HG03175 (cell line): ENCODE measurements around the gene SAMM50.

ENCODE experiments used
- ATAC-seq: cut with Tn5 transposase; IDR thresholded peaks from one replicate; pipeline ENCODE4 v1.9.1; 2021; ENCODE audit warnings: mild to moderate bottlenecking, moderate library complexity; ENCODE audit not compliant: unreplicated experiment

Gene SAMM50

DNA sequence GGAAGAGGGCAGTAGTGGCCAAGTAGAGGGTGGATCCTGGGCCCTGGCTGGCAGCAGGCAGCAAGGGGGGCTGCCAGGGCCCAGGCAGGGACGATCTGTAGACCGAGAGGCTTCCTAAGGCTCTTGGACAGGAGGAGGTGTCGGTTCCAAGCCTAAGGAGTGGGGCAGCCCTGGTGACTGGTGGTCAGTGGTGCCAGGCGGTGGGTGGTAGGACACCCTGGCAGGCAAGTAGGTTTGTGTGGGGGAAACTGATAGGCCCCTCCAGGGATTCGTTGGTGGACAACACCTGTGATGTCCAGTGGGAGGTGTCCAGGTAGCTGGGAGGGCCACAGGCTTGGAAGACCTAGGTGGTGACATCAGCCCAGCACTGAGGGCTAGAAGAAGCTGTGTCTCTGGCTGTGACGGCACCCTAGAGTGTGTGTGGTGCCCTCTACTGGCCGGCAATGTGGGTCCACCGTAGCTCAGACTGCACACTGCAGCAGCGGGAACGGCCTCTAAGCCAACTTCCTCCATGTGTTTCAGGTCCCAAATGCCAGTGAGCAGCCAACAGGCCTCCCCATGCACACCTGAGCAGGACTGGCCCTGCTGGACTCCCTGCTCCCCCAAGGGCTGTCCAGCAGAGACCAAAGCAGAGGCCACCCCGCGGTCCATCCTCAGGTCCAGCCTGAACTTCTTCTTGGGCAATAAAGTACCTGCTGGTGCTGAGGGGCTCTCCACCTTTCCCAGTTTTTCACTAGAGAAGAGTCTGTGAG, 9.4 kb upstream of the SAMM50 start:
- no peak for ATAC-seq

DNA sequence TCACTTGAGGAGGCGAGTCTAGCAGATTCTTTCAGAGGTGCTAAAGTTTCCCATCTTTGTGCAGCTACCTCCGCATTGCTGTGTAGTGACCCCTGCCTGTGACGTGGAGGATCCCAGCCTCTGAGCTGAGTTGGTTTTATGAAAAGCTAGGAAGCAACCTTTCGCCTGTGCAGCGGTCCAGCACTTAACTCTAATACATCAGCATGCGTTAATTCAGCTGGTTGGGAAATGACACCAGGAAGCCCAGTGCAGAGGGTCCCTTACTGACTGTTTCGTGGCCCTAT, 8.9 kb upstream of the SAMM50 start:
- ATAC-seq: no peak

DNA sequence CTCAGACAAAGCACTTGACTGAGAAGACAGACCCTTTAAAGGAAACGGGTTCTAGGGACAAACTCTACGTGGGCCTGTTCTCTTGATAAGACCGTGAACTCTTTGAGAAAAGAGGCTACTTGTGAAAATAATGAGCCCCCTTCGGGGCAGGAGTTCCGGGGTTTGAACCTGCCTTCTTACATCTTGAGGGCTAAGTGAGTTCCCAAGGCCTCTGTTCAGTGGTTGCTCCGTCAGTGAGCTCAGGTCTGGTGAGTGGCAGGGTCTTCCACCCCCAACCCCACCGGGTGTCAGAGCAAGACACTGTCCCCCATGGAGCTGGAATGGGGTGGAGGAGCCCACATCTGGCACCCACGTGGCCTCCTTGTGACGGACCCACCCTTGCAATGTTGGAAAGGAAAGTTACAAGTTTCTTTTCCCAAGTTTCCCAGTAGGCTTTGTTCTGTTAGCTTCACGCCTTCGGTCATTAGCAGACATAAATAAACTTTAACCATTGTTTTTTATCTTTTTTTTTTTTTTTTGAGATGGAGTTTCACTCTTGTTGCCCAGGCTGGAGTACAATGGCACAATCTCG, 6.3 kb upstream of the SAMM50 start:
- no peak for ATAC-seq

DNA sequence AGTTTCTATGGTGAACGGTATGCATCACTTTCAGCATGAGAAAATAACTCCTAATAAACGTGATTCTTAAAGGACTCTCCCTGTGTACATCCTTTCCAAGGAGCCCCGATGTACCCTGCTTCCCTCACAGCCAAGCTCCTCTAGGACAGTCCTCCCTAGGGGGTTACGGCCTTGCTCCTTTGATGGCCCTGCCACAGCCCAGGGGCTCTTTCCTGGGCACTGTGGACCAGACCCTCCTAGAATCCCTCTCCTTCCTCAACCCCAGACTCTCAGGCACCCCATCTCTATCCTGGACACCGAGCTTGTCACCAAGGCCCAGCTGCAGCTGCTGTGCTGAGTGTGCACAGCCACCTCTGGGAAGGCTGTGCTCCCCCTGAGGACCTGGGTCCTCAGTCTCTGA, 3.9 kb upstream of the SAMM50 start:
- ATAC-seq: no peak

DNA sequence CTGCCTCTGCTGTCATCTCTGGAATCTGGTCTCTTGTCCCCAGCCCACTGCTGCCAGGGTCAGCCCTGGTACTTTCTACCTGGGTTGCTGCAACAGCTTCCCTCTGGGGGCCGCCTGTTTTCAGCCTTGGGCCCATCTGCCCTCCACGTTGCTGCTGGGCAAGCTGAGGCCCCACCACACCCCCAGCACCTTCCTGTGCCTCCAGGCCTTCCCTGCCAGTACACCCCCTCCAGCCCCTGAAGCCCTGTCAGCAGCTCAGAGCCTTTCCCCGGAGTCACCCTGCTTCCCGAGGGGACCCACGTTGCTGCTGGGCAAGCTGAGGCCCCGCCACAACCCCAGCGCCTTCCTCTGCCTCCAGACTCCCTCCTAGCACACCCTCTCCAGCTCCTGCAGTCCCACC, 3.3 kb upstream of the SAMM50 start:
- no peak for ATAC-seq

DNA sequence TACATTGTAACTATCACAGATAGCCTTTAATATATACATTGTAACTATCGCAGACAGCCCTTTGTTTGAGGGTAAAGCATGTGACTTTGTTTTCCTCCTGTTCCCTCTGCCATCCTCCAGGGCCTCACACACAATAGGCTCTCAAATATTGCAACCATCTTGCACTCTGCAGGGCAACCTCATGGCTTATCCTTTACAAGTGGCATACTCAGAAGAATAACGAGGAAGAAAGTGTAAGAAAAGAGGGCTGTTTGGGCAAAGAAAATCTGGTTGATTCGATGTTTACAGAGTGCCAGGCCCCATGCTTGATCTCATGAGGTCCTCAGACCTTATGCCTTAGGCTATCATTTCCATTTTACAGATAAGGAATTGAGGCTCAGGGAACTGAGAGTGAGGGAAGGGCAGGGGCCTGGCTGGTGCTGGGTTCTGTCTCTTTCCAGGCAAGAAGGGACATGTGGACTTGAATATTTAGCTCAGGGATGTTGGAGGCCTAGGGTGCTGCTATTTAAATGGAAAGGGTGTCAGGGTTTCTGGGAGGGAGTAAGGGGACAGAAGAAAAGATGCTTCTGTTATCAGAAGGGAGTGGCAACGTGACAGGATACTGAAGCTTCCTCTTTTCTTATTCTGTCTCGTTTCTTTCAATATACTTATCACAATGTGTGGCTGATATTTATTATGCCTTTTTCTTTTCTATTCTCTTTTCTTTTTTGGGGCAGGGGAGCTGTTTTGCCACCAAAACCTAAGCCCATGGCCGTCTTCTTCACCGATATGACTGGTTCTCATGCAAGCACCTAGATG, 1.1 kb upstream of the SAMM50 start:
- ATAC-seq: no peak

DNA sequence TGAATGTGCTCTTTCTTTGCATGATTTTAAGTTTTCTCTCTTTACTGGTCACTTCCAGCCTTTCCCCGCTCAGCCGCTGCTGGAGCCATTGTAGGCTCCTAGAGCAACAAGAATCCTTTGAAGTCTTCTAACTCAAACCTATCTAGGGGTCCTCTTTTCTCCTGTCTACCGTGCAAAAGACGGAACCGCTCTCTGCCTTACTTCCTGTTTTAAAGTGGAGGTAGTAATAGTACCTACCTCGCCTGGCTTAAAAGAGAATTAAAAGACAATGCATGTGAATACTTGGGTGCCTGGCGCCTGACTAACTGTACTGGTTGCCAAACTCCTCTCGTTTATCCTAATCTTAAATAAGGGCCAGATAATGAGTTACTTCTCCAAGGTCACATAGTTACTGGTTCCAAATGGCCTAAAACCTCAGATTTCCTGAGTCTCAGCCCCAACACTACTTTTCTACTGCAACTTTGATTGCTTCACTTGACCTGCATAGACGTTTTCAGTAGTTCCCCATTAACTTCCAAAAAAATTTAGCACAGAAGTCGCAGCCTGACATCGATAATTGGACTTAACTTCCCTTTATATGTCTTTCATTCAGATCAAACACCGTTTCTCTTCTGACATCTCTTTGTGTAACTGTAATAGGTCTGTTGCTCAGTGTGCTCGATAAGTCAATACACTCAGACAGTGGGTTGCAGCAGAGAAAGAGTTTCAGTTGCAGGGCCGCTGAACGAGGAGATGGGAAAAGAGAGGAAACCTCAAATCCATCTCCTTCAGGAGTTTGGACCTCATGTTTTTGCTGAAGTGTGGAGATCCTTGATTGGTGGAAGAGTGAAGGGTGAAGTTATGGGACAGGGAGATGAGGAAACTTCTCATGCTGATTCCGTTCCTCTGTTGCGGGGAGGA, 891 bp downstream of the SAMM50 start:
- ATAC-seq: no peak

DNA sequence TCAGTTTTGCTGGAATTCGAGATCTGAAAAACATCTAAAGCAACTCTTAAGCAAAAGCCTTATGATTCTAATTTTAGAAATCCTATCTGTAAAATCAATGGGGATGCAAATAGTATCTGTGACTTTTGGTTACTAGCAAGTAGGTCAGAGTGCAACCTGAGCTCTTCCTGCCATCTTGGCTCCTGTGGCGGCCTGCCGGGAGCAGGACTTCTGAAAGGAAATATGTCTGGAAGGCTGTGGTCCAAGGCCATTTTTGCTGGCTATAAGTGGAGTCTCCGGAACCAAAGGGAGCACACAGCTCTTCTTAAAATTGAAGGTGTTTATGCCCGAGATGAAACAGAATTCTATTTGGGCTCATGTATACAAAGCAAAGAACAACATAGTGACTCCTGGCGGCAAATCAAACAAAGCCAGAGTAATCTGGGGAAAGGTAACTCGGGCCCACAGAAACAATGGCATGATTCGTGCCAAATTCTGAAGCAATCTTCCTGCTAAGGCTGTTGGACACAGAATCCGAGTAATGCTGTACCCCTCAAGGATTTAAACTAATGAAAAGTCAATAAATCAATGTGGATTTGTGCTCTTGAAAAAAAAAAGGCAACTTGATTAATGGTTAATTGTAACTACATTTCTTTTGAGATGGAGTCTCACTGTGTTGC, 1.7 kb downstream of the SAMM50 start:
- ATAC-seq: no peak

DNA sequence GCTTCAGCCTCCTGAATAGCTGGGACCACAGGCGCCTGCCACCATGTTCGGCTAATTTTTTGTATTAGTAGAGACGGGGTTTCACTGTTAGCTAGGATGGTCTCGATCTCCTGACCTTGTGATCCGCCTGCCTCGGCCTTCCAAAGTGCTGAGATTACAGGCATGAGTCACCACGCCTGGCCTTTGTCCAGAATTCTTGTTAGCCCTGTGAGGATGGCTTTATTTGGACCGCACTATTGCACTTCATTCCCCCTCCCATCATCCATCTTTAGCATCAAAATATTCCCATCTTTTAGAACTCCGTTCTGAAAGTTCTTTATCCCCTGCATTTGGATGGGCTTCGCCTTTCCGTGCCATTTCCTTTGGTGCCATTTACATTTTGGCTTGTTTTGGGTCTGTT, 2.6 kb downstream of the SAMM50 start:
- ATAC-seq: no peak

DNA sequence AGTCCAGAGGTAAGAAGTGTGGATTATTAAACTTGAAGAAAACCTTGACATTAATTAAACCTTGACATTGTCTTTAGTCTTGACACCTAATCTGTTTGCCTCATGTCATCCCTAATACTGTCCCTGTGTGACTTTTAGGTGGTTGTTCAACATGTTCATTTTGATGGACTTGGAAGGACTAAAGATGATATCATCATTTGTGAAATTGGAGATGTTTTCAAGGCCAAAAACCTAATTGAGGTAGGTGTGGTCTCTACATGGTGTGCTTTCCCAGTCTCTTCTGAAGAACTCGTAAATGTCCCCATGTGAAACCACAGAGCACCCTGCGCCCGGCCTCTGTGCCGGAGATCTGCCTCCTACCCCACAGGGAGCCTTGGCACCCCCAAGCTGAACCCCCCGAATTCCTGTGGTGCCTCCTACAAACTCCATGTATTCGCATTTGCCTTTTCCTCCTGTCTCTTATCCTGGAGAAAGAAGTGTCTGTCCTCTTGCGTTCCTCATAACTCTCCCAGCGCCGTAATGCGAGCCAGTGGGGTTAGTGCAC, 9.1 kb downstream of the SAMM50 start:
- no peak for ATAC-seq

DNA sequence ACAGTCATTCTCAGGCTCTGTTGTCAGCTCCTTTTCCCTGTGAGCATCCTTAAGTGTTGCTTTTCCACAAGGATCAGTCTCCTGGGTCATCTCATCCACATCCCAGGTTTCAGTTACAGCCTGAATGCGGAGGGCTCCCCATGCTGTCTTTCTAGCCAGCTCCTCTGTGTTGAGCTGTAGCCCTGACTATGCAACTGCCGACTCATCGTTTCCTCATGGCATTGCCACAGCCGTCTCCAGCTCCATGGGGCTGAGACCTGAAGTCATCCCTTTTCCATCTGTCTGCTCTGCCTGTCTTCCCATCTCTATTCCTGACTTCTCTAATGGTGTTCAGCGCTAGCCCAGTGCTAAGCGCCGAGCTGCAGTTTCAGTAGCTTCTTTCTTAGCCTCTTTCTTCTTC, 11.8 kb downstream of the SAMM50 start:
- no peak for ATAC-seq

DNA sequence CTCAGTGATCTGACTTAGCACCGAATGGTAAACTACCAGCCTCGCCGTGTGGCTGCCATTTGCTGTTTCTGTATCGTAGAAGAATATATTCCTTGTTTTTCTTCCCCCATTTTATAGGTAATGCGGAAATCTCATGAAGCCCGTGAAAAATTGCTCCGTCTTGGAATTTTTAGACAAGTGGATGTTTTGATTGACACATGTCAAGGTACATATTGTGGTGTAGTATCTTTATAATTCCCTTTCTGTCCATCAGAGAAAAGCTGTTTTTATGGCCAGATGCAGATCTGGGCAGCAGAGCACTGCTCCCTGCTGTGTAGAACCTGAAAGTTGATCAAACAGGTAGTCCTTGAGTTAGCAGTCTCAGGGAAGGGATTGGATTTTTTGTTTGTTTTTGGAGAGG, 13.4 kb downstream of the SAMM50 start:
- ATAC-seq: no peak

DNA sequence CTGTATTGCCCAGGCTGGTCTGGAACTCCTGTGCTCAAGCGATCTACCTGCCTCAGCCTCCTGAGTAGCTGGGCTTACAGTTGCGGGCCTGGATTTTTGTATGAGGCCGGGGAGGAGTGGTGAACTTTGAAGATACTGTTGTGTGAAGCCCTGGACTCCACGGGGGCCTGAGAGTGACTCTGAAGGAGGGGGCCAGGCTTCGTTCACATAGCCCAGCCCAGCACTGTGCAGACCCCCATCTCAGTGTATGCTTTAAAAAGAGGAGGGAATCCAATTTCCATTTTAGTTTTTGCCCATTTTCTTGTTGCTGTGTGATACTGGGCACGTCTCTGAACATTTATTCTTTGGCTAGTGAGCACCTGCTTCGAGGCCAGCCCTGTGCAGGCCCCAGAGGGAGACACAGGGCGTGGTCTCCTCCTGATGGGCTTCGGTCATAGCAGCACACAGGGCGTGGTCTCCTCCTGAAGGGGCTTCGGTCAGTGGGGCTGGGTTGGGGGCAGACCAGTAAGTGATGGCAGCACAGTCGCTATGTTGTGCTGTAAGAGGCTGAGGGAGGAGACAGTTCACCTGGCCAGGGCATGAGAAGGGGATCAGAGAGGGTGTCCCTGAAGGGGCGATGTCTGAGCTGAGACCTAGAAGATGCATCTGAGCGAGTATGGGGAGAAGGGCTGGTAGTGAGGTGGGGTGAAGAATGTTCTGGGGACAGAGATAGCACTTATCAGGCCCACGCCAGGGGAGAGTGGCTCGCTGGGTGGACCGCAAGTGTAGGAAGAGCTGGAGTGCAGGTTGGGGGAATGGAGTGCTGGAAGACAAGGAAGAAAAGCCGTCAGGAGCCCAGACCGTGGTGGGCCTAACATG, 14.0 kb downstream of the SAMM50 start:
- no peak for ATAC-seq

DNA sequence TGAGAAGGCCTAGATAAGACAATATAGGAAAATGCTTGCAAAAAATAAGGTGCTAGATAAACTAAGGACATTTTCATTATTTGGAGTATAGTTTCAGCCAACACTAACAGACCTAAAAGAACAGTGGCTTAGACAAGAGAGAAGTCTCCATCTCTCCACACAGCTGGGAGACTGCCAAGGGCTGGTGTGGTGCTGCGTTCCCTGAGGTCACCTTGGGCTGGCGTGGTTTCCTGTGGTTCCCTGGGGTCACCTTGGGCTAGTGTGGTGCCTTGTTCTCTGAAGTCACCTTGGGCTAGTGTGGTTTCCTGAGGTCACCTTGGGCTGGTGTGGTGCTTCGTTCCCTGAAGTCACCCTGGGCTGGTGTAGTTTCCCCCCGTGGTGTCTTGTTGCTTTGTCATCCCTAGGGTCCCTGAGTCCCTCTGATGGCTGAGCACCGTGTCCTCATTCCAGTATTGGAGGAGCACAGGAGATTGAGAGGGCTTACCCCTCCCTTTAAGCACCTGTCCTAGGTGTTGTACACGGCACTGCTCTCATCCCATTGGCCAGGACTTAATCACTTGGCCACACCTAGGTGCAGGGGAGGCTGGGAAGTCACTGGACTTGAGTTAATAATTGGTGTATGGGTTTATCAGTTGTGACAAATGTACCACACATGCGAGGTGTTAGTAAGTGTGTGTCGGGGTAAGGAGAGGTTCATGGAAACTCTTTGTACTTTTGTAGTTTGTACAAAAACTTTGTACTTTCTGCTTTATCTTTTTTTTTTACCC, 14.9 kb downstream of the SAMM50 start:
- ATAC-seq: no peak

DNA sequence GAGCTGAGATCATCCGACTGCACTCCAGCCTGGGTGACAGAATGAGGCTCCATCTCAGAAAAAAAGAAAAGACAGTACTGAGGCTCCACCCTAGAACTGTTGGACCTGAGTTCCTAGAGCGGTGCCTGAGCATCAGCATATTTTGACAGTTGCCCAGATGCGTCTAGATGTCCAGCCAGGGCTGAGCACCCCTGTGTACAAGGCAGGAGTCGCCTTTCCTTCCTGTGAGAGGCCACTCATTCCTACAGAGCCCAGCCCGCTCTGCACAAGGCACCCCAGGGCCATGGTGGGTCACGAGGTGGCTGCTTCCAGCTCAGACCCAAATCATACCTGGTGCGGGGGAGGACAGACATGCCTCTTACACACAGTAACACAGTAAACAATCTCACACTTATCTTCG, 15.9 kb downstream of the SAMM50 start:
- ATAC-seq: no peak

DNA sequence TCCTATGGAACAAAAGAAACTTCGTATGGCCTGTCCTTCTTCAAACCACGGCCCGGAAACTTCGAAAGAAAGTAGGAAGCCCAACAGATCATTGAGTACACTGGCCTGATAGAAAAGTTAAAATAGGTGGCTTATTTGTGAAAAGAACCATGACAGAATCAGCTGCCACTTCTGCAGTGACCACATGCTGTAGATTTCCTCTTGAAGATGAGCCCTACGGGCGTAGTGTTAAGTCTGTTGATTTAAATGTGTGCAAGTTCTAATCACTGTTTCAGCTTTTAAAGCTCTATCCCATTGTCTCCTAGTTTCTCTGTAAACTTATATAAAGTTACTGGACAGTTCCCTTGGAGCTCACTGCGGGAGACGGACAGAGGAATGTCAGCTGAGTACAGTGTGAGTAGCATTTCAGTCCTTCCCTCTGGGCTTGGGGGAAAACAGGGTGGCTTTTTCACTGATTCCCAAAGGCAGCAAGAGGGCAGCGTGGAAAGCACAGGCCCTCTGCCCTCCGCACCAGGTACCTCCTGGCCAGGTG, 17.8 kb downstream of the SAMM50 start:
- ATAC-seq: no peak

DNA sequence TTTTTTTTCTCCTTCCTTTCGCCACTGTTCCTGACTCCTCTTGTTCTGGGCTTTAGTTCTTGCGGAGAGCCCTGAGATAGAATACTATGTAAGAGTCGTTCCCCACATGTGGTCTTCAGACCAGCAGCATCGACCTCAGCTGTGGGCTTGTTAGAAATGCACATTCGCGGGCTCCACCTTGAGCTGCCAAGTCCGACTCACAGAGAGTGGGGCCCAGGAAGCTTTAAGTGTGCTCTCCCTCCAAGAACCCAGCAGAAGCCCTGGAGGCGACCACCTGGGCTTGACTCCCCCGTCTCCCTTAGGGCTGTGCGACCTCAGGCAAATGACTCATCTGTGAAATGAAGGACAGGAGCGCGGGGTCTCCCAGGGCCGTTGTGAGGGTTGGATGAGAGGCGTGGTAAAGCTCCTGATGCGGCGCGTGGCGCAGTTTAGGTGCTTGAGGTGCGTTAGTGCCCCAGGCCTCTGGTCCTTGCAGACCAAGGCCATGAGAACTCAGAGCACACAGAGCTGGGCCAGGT, 18.8 kb downstream of the SAMM50 start:
- ATAC-seq: no peak

DNA sequence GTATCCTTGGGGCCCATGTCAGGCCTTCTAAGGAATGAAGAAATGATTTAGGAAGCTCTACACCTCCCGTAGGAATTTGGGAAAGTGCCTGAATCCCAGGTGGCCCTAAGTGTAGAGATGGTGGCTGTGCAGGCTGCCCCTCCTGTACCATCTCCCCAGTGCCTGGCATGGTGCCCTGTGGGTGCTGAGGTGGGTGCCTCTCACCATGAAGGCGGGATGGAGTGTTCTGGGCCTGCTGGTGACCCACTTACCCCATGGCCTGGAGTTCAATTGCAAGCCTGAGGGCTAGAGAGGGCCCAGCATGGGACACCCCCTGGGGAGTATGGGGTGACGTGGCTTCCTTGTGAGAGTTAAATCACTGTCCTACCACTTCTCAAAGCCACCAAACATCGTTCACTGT, 19.8 kb downstream of the SAMM50 start:
- no peak for ATAC-seq
